NCI-H2196 treated with DMSO at 0.1 percent for 48 hours (cell line): ENCODE results near the gene TBC1D16.
"Not testable (repeated sequence)": the region's sequence is repeated elsewhere in the genome, so short reads cannot be mapped to it uniquely, and the experiment has no call there.

Experiments used
- DNase-seq: peaks from one replicate; lab custom pipeline; 2025; ENCODE audit not compliant: unreplicated experiment; lab: John Stamatoyannopoulos, UW

Gene TBC1D16

GRCh38 chr17:79977708-79978547 lies 57.7 kb downstream of the TBC1D16 start:
- no peak for DNase-seq

DNA sequence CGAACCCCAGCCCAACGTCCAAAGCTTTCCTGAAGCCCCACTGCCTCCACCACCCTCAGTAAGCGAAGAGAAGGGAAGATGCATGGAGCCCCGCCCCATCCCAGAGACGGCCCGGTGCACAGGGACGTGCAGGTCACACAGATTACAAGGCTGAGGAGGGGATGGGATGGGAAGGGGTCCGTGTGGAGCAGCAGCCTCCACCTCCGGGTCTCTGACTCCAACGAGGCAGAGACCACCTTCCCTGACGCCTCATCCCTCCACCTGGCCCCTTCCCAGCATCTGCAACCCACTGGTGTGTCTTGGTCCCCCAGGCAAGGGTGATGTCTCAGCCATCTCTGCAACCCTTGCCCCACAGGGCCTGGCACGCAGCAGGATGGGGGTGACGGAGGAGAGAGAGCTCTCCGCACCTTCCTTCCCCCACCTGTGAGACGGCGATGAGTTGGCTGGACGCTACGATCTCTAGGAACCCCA lies 58.5 kb downstream of the TBC1D16 start:
- DNase-seq, result no peak

DNA sequence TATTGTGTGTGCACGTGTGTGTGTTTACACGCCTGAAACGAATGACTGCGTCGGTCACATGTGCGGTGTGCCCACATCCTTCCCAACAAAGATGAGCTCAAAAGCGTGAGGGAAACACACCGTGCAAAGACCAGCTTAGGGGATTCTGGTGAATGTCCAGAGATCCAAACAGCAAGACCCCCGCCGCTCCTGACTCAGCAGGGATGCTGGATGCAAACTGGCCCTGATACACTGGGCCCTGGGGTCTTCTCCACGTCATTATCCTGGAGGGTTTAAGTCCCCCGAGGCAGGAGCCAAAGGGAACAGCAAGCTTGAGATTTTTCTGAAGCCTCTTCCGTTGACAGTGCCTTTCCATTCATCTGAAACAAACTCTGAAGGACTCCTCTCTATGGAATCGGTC lies 59.2 kb downstream of the TBC1D16 start:
- no peak for DNase-seq

DNA sequence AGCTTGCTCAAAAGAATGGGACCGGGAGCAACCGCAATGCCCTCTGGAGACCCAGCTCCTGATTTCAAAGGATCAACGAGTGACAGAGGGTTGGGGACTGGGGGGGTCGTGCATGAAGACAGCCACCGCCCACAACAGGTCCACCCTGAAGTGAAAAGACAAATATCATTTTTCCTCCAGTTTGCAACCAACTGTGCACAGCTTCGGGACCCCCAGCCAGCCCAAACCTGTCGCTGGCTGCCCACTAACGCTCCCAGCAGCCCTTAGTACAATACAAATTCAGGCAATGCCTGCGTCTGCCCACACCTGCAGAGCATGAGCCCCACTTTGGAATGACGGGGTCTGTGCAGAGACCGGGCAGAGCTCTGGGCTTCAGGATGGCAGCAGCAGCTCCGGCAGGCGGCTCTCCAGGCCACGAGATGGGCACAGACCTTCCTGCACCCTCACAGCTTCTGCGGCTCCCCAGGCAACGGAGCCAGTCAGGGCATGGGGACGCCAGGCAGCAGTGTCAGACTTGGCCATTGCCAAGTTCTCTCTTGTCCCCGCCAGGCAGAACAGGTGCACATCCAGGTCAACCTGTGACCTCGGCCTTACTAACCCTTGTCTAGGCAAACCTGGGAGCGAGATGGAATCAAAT lies 60.1 kb downstream of the TBC1D16 start:
- no peak for DNase-seq

- no peak for DNase-seq
Observed at GRCh38 chr17:79974566-79975497, 60.8 kb downstream of the TBC1D16 start.

GRCh38 chr17:79971651-79972050 lies 64.0 kb downstream of the TBC1D16 start:
- no peak for DNase-seq

DNA sequence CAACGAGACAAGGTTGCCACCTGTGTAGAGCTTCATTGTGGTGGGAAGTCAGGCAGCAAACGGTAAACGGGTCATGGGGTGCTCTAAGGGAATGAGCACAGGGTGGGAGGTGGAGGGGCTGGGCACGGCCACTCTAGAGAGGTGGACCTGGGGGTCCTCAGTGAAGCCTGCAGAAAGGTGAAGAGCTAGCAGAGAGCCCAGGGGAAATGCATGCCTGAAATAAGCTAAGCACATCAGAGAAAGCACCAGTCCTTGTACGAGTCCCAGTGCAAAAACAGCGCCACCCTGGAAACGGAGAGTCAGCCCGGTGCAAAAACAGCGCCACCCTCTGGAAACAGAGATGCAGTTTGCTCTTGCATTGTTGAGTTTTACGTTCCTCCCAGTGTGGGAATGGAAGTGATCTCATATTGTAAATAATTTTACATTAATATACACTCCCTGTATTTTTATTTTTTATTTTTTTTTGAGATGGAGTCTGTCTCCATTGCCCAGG lies 65.0 kb downstream of the TBC1D16 start:
- peak; percentile 65 for DNase-seq

- no peak for DNase-seq
Observed at GRCh38 chr17:79969906-79970305, 65.8 kb downstream of the TBC1D16 start.

DNA sequence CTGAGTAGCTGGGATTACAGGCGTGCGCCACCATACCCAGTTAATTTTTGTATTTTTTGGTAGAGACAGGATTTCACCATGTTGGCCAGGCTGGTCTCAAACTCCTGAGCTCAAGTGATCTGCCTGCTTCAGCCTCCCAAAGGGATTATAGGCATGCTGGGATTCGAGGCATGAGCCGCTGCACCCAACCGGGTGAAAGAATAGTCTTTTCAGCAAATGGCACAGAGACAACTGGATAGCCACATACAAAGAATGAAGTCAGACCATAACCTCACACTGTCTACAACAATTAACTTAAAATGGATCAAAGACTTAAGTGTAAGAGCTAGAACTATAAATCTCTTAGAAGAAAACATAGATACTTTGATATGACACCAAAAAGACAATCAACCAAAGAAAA lies 67.6 kb downstream of the TBC1D16 start:
- no peak for DNase-seq

DNA sequence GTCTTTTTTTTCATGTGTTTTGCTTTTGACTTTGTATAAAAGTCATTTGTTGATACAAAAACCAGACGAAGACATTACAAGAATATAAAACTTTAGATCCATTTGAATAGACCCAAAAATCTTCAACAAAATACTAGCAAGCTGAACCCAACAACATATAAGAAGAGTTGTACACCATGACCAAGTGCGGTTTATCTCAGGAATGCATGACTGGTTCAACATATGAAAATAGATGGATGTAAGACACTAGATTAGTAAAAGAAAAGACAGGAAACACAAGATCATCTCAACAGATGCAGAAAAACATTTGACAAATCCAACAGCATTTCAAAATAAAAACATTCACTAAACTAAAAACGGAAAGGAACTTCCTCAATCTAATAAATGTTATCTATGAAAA lies 69.0 kb downstream of the TBC1D16 start:
- no peak for DNase-seq

- DNase-seq, result no peak
Observed at GRCh38 chr17:79965806-79966205, 69.9 kb downstream of the TBC1D16 start.

- DNase-seq, result not testable (repeated sequence)
Observed at GRCh38 chr17:79962467-79962866, 73.2 kb downstream of the TBC1D16 start.

DNA sequence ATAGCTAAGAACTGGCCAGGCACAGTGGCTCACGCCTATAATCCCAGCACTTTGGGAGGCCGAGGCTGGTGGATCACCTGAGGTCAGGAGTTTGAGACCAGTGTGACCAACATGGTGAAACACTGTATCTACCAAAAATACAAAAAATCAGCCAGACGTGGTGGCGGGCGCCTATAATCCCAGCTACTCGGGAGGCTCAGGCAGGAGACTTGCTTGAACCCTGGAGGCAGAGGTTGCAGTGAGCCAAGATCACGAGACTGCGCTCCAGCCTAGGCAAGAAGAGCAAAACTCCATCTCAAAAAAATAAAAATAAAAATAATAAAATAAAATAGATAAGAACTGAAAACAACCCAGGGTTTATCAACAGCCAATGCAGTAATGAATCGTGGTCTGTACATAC lies 74.1 kb downstream of the TBC1D16 start:
- DNase-seq, result not testable (repeated sequence)

- DNase-seq, result no peak
Observed at GRCh38 chr17:79960788-79961522, 74.7 kb downstream of the TBC1D16 start.

DNA sequence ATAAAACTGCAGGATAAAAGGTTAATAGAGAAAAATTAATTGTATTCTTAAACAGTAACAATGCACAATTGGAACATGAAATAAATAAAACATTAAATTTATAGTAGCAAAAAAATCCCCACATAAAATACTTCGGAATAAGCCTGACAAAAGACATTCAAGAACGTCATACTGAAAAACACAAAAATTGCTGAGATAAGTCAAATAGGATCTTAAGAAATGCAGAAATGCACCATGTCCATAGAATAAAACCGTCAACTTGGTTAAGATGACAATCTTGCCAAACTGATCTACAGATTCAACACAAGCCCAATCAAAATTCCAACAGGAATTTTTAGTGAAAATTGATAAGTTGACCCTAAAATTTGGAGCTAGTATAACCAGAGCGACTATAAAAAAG lies 76.6 kb downstream of the TBC1D16 start:
- no peak for DNase-seq

- DNase-seq, result no peak
Observed at GRCh38 chr17:79956853-79957252, 78.8 kb downstream of the TBC1D16 start.

- not testable (repeated sequence) for DNase-seq
Observed at GRCh38 chr17:79956441-79956735, 79.3 kb downstream of the TBC1D16 start.

GRCh38 chr17:79955691-79956440 lies 79.8 kb downstream of the TBC1D16 start:
- no peak for DNase-seq

DNA sequence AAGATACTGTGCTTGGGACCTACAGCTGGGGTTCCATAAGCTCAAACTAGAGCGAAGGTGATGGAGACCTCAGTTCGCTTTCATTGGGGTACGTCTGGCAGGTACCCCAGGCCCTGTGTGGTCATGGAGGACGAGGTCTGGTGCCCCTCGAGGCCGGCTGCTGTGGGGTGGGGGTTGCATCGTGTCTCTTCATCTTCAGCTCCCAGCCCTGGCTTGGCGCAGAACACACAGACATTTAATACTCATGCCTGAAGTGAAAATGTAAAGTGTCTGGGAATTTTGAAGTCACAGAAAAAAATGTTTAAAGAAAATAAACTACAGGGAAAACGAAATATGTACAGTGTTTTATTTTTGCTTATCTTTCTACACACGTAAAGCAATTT lies 80.5 kb downstream of the TBC1D16 start:
- no peak for DNase-seq
